Hepatic stellate cell (primary cell): ENCODE results near the gene SLC30A1.
"Not testable (repeated sequence)": the region's sequence is repeated elsewhere in the genome, so short reads cannot be mapped to it uniquely, and the experiment has no call there.

Source experiments
- DNase-seq: peaks from one replicate; pipeline ENCODE4 v3.0.0; 2011; ENCODE audit warnings: low spot score

Gene SLC30A1

GRCh38 chr1:211583011-211583992 is 4.3 kb upstream of the SLC30A1 start:
- no peak for DNase-seq

GRCh38 chr1:211581526-211581925 is 2.6 kb upstream of the SLC30A1 start:
- DNase-seq = peak; percentile 29

- DNase-seq = no peak
Measured at GRCh38 chr1:211580303-211580687, 1.3 kb upstream of the SLC30A1 start.

DNA sequence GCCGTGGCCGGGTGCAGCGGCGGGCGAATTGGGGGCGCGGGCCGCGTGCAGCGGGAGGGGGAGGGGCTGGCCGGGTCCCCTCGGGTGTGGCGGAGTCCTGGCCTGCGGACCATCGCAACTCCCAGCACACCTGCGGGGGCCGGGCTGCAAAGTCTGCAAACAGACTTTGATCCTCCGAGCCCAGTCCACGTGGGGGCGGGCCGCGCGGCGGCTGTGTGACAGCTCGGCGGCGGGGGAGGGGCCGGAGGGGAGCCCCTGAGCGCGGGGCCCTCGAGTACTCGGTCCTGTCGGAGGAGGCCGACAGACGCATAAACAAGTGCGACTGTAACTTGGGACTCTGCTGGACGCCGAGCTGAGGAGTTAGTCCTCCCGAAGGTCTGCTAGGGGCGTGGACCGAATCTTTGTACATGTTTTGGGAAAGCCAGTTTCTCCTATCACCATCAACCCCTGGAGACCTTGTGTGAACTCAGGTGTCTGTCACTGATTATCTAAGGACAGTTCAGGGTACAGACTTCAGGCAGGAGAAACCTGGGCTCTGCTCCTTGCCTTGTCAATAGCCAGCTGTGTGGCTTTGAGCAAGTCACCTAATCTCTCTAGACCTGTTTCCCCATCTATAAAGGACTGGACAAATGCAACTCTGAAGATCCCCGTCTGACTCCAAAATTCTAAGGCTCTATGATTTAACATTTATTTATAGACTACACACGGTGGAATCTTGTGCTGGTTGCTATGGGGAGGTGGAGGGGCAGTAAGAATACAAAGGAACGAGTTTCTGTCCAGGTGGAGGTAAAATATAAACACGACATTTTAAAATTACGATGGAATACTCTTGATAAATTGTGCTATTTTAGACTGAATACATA is 710 bp upstream of the SLC30A1 start:
- no peak for DNase-seq

DNA sequence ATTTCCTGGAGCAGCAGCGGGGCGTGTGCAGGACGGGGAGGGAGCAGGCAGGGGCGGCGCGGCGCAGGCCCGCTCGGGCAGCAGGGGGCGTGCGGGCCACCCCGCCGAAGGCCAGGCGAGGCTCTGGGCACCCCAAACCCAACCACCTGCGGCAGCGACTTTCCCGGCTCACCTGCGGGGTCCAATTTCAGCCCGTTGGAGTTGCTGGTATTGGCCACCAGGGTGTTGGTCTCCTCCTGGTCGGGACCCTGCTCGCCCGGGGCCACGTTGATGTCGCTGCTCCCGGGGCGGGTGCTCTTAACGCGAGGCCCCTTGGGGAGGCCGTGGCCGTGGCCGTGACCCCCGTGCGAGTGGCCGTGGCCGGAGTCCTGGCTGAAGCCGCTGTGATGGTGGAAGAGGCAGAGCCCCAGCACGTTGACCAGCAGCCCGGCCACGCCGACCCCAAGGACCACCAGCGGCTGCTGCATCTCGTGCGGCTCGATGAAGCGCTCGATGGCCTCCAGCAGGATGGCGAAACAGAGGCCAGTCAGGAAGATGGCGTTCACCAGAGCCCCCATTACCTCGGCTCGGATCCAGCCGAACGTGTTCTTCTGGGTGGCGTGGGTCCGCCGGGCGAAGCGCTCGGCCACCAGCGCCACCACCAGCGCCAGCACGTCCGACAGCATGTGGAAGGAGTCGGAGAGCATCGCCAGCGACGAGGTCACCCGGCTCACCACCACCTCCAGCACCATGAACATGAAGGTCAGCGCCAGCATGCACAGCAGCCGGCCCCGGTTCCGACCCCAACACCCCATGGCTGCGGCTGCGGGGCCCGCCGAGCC is 932 bp downstream of the SLC30A1 start:
- peak; percentile 73 for DNase-seq

- DNase-seq = no peak
Measured at GRCh38 chr1:211577277-211577818, 1.6 kb downstream of the SLC30A1 start.

DNA sequence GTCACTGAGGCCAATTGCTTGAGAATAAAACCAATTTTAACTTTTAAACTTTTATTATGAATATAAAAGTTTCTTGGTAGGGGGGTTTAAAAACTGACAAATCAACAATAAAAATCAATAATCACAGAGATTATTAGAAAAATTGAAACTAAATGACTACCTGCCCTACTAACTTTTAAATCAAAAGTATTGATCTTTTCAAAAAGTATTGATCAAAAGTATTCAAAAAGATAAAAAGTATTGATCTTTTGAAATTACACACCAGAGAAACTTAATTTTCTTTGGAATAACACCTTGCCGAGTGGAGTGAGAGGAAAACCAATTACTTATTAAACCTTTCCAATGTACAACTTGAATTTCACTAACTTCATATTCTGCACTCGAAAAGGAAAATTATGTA is 2.2 kb downstream of the SLC30A1 start:
- DNase-seq = no peak

GRCh38 chr1:211574705-211575104 is 4.3 kb downstream of the SLC30A1 start:
- no peak for DNase-seq

DNA sequence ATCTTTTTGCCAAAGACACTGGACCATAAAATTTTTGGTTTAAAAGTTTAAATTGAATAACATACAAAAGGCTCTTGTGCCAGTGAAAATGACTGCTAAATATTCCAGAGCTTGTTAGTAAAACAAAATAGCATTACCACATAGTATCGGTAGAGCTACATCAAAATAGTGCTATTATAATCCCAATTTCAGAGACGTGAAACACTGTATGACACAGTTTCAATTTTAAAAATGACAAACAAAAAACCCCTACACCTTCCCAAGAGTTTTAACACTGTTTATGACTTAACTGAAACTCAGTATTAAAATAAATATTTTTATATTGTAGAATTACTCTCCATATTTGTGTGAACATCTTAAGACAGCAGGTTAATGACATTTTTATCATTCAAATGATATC is 7.0 kb downstream of the SLC30A1 start:
- no peak for DNase-seq

- not testable (repeated sequence) for DNase-seq
Measured at GRCh38 chr1:211570378-211570777, 8.6 kb downstream of the SLC30A1 start.

GRCh38 chr1:211566431-211567025 is 12.4 kb downstream of the SLC30A1 start:
- DNase-seq = no peak

DNA sequence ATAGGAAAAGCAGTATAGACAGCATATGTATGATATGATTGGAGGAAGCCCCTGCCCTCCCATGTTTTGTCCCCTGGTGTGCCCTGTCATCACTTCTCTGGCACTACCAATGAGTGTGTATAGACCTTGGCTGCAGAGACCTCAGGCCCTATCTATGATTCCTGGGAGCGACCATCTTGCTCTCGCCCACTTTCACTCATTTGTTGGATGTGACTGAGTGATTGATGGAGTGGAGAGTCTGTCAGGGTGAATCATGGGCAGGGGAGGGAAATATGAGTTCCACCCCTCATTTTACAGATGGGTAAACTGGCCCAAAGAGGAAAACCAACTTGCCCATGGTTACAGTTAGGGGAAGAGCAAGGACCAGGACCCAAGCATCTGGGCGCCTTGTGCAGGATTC is 14.9 kb downstream of the SLC30A1 start:
- DNase-seq = no peak

DNA sequence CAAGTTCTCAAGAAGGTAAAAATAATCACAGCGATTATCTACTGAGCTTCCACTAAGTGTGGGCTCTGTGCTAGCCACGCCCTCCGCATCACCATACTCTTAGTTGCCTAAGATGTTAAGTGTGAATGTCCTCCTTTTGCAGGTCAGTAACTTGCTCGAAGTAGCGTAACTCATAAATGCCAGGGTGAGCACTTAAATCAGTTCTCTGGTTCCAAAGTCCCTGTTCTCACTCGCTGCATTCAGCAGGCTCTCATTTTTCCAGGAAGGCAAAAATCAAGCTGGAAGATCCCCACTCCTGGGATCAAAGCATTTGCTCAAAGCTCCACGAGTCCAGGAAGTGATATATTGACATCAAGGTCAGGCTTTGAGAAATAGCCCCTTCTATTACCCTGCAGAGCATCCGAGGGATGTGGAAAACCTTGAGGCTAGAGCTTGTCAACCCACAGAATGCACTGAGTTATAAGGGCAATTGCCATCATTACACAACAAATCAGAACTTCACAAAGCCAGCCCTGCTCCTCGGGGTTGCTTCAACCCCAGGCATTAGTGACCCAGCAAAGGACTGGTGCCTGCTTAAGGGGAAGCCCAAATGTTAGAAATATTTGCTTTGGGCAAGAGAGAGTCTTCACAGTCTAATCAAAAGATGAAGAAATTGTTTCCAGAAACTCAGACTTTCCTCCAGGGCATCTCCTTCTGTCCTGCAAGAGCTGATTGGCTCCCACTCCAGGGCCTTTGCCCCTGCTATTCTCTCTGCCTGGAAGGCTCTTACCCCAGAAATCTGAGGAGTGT is 19.5 kb downstream of the SLC30A1 start:
- DNase-seq = no peak

GRCh38 chr1:211557894-211558625 is 20.9 kb downstream of the SLC30A1 start:
- no peak for DNase-seq

- DNase-seq = no peak
Measured at GRCh38 chr1:211553549-211553948, 25.4 kb downstream of the SLC30A1 start.

- no peak for DNase-seq
Measured at GRCh38 chr1:211551638-211552460, 27.1 kb downstream of the SLC30A1 start.

DNA sequence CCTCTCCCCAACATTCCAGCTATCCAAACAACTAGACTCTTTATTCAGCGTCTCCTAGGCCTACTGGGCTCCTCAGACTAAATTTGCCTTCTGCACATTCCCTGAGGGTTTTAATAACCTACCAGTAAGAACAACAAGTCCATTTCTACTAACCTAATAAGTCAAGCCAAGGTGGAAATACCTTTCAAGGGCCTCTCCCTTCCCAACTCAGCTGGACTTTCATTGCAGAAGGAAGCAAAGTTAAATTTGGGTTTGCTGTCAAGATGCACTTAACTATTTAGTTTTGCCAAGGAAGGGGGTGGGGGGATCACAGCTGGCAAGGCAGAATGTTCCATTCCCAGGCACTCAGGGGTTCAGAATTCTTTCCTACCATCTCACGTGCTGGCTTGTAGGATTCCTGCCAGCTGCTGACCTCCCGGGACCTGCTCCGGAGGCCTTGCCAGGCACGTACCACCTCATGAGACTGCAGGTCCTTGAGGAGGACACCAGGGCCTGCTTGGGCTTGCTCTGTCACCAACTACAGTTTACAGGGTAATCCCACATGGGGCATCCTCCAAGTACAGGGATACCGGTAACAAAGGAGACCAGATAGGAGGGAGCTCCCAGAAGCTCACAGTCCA is 29.8 kb downstream of the SLC30A1 start:
- DNase-seq = no peak

GRCh38 chr1:211548321-211549091 is 30.5 kb downstream of the SLC30A1 start:
- DNase-seq = no peak
